HepG2 (cell line): ENCODE data around the gene KCNN2. TPM values are rescaled to one million over a fixed set of nuclear protein-coding genes. Genes with fewer than 3 reads are reported as not detected.

Source experiments
- ATAC-seq: fragments of 200-7000 bp; cut with Tn5 transposase; 3 replicates; pipeline ENCODE4 v1.9.1; 2020; ENCODE audit warnings: mild to moderate bottlenecking, moderate library complexity
- BruUV-seq: library from RNA; stranded (reverse); fragments of 400-500 nt; replicated peaks from 2 replicates; lab custom pipeline; 2021; lab: Mats Ljungman, UMichigan
- CTCF ChIA-PET: fragments of 300-600 bp; formaldehyde crosslinking; extraction: SDS; loops from one replicate; lab custom pipeline; 2021; ENCODE audit warnings: low total read pairs, inconsistent platforms, low intra/inter-chr PET ratio; lab: Yijun Ruan, JAX
- POLR2A ChIA-PET: fragments of 350-600 bp; sonication (Branson Sonifier 250); formaldehyde crosslinking; loops from one replicate; lab custom pipeline; 2020; ENCODE audit warnings: antibody characterized with exemption, inconsistent platforms; lab: Yijun Ruan, JAX
- DNase-seq: peaks from one replicate; pipeline ENCODE4 v3.0.0-alpha.2; 2015; ENCODE audit warnings: low spot score
- FAIRE-seq: peaks from 3 replicates; lab custom pipeline; 2011; peaks lifted over from hg19 to GRCh38; lab: Jason Lieb, UNC
- H2AFZ ChIP-seq: one replicate; pipeline ENCODE4 v1.6.1; 2011; ENCODE audit warnings: low read length, inconsistent platforms
- H3K27ac ChIP-seq: fragments of 300-600 bp; 3 replicates; pipeline ENCODE4 v1.8.0; 2011; ENCODE audit warnings: mixed run types, mild to moderate bottlenecking, mixed read lengths, low read length, inconsistent platforms; ENCODE audit not compliant: insufficient read depth; ENCODE audit errors: extremely low read length
- H3K27me3 ChIP-seq, 2 experiments: fragments of 200-600 bp in 1 of 2; 2 replicates in 1 of 2; 3 replicates in 1 of 2; pipeline versions ENCODE4 v1.6.0 to v1.8.0; 2011; ENCODE audit warnings: low read length in 2 of 2, mild to moderate bottlenecking in 2 of 2, moderate library complexity in 2 of 2, inconsistent platforms in 1 of 2; ENCODE audit not compliant: insufficient read depth in 2 of 2, control insufficient read depth in 1 of 2
- H3K36me3 ChIP-seq, 2 experiments: fragments of 200-600 bp in 1 of 2; replicated peaks in 1 of 2; 2 replicates in 1 of 2; 3 replicates in 1 of 2; pipeline versions ENCODE4 v1.5.1 to v1.8.0; 2011; ENCODE audit warnings: low read length in 2 of 2, inconsistent platforms in 1 of 2; ENCODE audit not compliant: insufficient read depth in 2 of 2, control insufficient read depth in 1 of 2
- H3K4me1 ChIP-seq: 2 replicates; pipeline ENCODE4 v1.5.1; 2012; ENCODE audit warnings: low read length, inconsistent platforms; ENCODE audit not compliant: insufficient read depth
- H3K4me2 ChIP-seq: 2 replicates; pipeline ENCODE4 v1.6.0; 2011; ENCODE audit warnings: low read depth, low read length, inconsistent platforms
- H3K4me3 ChIP-seq, 3 experiments: fragments of 200-600 bp in 1 of 3; sonication (generic), shearing (Covaris generic) in 1 of 3; replicated peaks in 1 of 3; 2 replicates each; pipeline ENCODE4 v1.5.1; 2011 to 2016; ENCODE audit warnings: low read length in 3 of 3, inconsistent platforms in 2 of 3, low read depth in 2 of 3, mild to moderate bottlenecking in 2 of 3, control low read depth in 1 of 3, mixed read lengths in 1 of 3; ENCODE audit not compliant: insufficient read depth in 1 of 3
- H3K79me2 ChIP-seq: one replicate; pipeline ENCODE4 v1.6.1; 2011; ENCODE audit warnings: low read length, inconsistent platforms; ENCODE audit not compliant: insufficient read depth
- H3K9ac ChIP-seq: 2 replicates; pipeline ENCODE4 v1.6.0; 2011; ENCODE audit warnings: mild to moderate bottlenecking, low read depth, low read length, inconsistent platforms; ENCODE audit not compliant: insufficient read depth
- H3K9me3 ChIP-seq: 2 replicates; pipeline ENCODE4 v1.5.1; 2012; ENCODE audit warnings: mild to moderate bottlenecking, low read length
- H4K20me1 ChIP-seq: 2 replicates; pipeline ENCODE4 v1.6.0; 2011; ENCODE audit warnings: inconsistent platforms, mild to moderate bottlenecking, low read length, moderate library complexity; ENCODE audit not compliant: insufficient read depth
- ATF7 ChIP-seq, 2 experiments: fragments of 450-650 bp in 1 of 2; sonication (generic) in 1 of 2; formaldehyde crosslinking in 1 of 2; IDR thresholded peaks; 2 replicates each; pipeline versions ENCODE4 v1.4.0 to v1.6.1; 2016 to 2020; ENCODE audit warnings: antibody characterized with exemption in 1 of 2, mild to moderate bottlenecking in 1 of 2, missing genetic modification reagents in 1 of 2
- POGK ChIP-seq: sonication (generic); formaldehyde crosslinking; conservative IDR thresholded peaks from 2 replicates; pipeline ENCODE4 v1.8.0; 2022; ENCODE audit warnings: mild to moderate bottlenecking, moderate library complexity, missing genetic modification reagents
- RAD21 ChIP-seq: fragments of 450-650 bp; formaldehyde crosslinking; IDR thresholded peaks from 2 replicates; pipeline ENCODE4 v1.5.0; 2020; ENCODE audit warnings: mild to moderate bottlenecking
- ZBTB14 ChIP-seq: sonication (generic); formaldehyde crosslinking; IDR thresholded peaks from 2 replicates; pipeline ENCODE4 v1.4.0; 2020; ENCODE audit warnings: missing genetic modification reagents
- ZBTB8A ChIP-seq: sonication (generic); formaldehyde crosslinking; IDR thresholded peaks from 2 replicates; pipeline ENCODE4 v1.4.0; 2020; ENCODE audit warnings: mild to moderate bottlenecking, low read depth, missing genetic modification reagents, borderline replicate concordance
- ZNF296 ChIP-seq: sonication (generic); formaldehyde crosslinking; conservative IDR thresholded peaks from 2 replicates; pipeline ENCODE4 v1.5.0; 2020; ENCODE audit warnings: mild to moderate bottlenecking, missing genetic modification reagents
- ZNF333 ChIP-seq: sonication (generic); formaldehyde crosslinking; IDR thresholded peaks from 2 replicates; pipeline ENCODE4 v1.4.0; 2020; ENCODE audit warnings: mild to moderate bottlenecking, missing genetic modification reagents, borderline replicate concordance
- ZNF652 ChIP-seq: IDR thresholded peaks from 2 replicates; pipeline ENCODE4 v1.6.1; 2016; ENCODE audit warnings: low read depth, borderline replicate concordance
- ZNF773 ChIP-seq: sonication (generic); formaldehyde crosslinking; IDR thresholded peaks from 2 replicates; pipeline ENCODE4 v1.4.0; 2020; ENCODE audit warnings: missing genetic modification reagents, borderline replicate concordance
- ZNF788 ChIP-seq: sonication (generic); formaldehyde crosslinking; IDR thresholded peaks from 2 replicates; pipeline ENCODE4 v1.5.0; 2020; ENCODE audit warnings: mild to moderate bottlenecking, missing genetic modification reagents, borderline replicate concordance
- WGBS: methylation state at CpG from one replicate; pipeline ENCODE4 v1.1.6; 2017; ENCODE audit warnings: low lambda C conversion rate; 5-methylcytosine and 5-hydroxymethylcytosine counted together
- in situ Hi-C: cut with HindIII; loops from 2 replicates; pipeline ENCODE4 v1.10.0; 2017; ENCODE audit warnings: low pct_unique_long_range_greater_than_20kb; ENCODE audit not compliant: extremely low pct_ligation_motif_present
- intact Hi-C: fragments of 100-400 bp; cut with micrococcal nuclease; formaldehyde crosslinking; loops from one replicate; pipeline ENCODE4 v1.10.0; 2022; ENCODE audit not compliant: unreplicated experiment
- polyA plus RNA-seq, 8 experiments: library from polyadenylated mRNA; depleted of rRNA in 3 of 8; stranded (reverse) in 7 of 8; unstranded in 1 of 8; fragments of >200 nt; fragmentation: Illumina TruSeq in 4 of 8; extraction: Trizol in 4 of 8; gene quantifications; 2 replicates each; pipeline versions ENCODE4 v1.2.1 to v1.2.3, GENCODE V29; 2011 to 2016; ENCODE audit warnings: low read depth in 4 of 8, missing spikeins in 1 of 8, mixed read lengths in 1 of 8; ENCODE audit not compliant: insufficient read depth in 1 of 8
- total RNA-seq, 5 experiments: library from RNA; depleted of rRNA; stranded (reverse); fragments of >200 nt; fragmentation: Illumina TruSeq; extraction: Trizol; gene quantifications; 2 replicates each; pipeline ENCODE4 v1.2.3, GENCODE V29; 2016; ENCODE audit warnings: low read depth in 1 of 5

KCNN2 gene
- total and polyA plus RNA-seq, 2 of the 13 experiments (the other 11 are each of a cell fraction or from before 2014, with no cell fraction given) = not detected

- no peaks in the 10 kb centered on the region for H3K36me3 ChIP-seq
- ATAC-seq = no peak
- in situ Hi-C loops = no loop called here
Observed at GRCh38 chr5:114369680-114370417, 8.0 kb downstream of the KCNN2 start.

GRCh38 chr5:114377050-114377844, 15.4 kb downstream of the KCNN2 start:
- no peak for FAIRE-seq
- Histone ChIP-seq H3K9me3 (no peaks in the 10 kb centered on the region), H3K4me2 (no peak overlapping the region), H3K4me3 (no peak overlapping the region), H2AFZ (no peak overlapping the region), H4K20me1 (no peaks in the 10 kb centered on the region), H3K27me3 (no peaks in the 10 kb centered on the region), H3K36me3 (no peaks in the 10 kb centered on the region)
- CTCF ChIA-PET = no interaction called here
- in situ Hi-C loops = no loop called here
- intact Hi-C loops = no loop called here
- POLR2A ChIA-PET = no interaction called here
- TF ChIP-seq ZNF333 (CRISPR knock-in tag) (no peak), ZNF788 (no peak), ZBTB8A (CRISPR knock-in tag) (no peak), POGK (CRISPR knock-in tag) (no peak), ATF7 (IDR thresholded peaks at IDR 0.05) (no peak), ATF7 (CRISPR knock-in tag; IDR thresholded peaks at IDR 0.05) (no peak), RAD21 (CRISPR knock-in tag) (no peak), ZBTB14 (CRISPR knock-in tag) (no peak), ZNF773 (CRISPR knock-in tag) (no peak), ZNF652 (CRISPR knock-in tag) (no peak)
- TF ChIP-seq, all 625 proteins: peak for 0
- ATAC-seq (no peak), DNase-seq (no peak)
- no peaks in the 10 kb centered on the region for H3K79me2 ChIP-seq
- BruUV-seq = no TSS peak
- 15% methylated on average over 7 of the region's 7 CpGs for WGBS
- no peak overlapping the region for H3K9ac ChIP-seq
- H3K4me1 ChIP-seq = no peaks in the 10 kb centered on the region
- no peak overlapping the region for H3K27ac ChIP-seq

More at GRCh38 chr5:114369680-114370417, 8.0 kb downstream of the KCNN2 start:
- H3K4me3 ChIP-seq = no peak overlapping the region
- H3K4me2 ChIP-seq = no peak overlapping the region
- TF ChIP-seq ZNF296 (CRISPR knock-in tag) = no peak
- TF ChIP-seq, all 625 proteins: peak for 0
- no peaks in the 10 kb centered on the region for H3K9me3 ChIP-seq
- H4K20me1 ChIP-seq = no peaks in the 10 kb centered on the region
- no peak overlapping the region for H3K27ac ChIP-seq
- DNase-seq (no peak), FAIRE-seq (no peak)
- H3K9ac ChIP-seq = no peak overlapping the region
- H3K79me2 ChIP-seq = no peaks in the 10 kb centered on the region
- no peaks in the 10 kb centered on the region for H3K4me1 ChIP-seq
- 2% methylated on average over 7 of the region's 7 CpGs for WGBS
- intact Hi-C loops = no loop called here
- BruUV-seq = no TSS peak
- CTCF ChIA-PET = no interaction called here
- no peak overlapping the region for H2AFZ ChIP-seq
- H3K27me3 ChIP-seq = no peaks in the 10 kb centered on the region
- POLR2A ChIA-PET = no interaction called here
